HepG2 (cell line): ENCODE measurements around the gene SMARCB1. TPM values are rescaled to one million over a fixed set of nuclear protein-coding genes. Genes with fewer than 3 reads are reported as not detected.
A peak's percentile ranks its signal among the peaks of the same experiment; 100 is the strongest.

Experiments used
- CREM ChIP-seq, 2 experiments: sonication (generic) in 1 of 2; formaldehyde crosslinking in 1 of 2; IDR thresholded peaks; 2 replicates each; pipeline versions ENCODE4 v1.4.0 to v1.6.1; 2016 to 2020; ENCODE audit warnings: antibody characterized with exemption in 1 of 2, mild to moderate bottlenecking in 1 of 2, missing genetic modification reagents in 1 of 2
- DRAP1 ChIP-seq: IDR thresholded peaks from 2 replicates; pipeline ENCODE4 v1.6.1; 2016; ENCODE audit warnings: missing genetic modification reagents, missing compliant biosample characterization
- E2F2 ChIP-seq: sonication (generic); formaldehyde crosslinking; IDR thresholded peaks from 2 replicates; pipeline ENCODE4 v1.4.0; 2020; ENCODE audit warnings: missing genetic modification reagents, borderline replicate concordance
- IKZF4 ChIP-seq: sonication (generic); formaldehyde crosslinking; IDR thresholded peaks from 2 replicates; pipeline ENCODE4 v1.5.1; 2020; ENCODE audit warnings: borderline replicate concordance, mild to moderate bottlenecking, low read depth, missing genetic modification reagents; ENCODE audit errors: not compliant biosample characterization
- KLF16 ChIP-seq, 2 experiments: sonication (generic) in 1 of 2; formaldehyde crosslinking in 1 of 2; IDR thresholded peaks; 2 replicates each; pipeline versions ENCODE4 v1.6.1 to v1.8.0; 2016 to 2023; ENCODE audit warnings: missing genetic modification reagents in 2 of 2, missing compliant biosample characterization in 1 of 2
- NFYB ChIP-seq: sonication (generic); formaldehyde crosslinking; IDR thresholded peaks from 2 replicates; pipeline ENCODE4 v1.4.0; 2020; ENCODE audit warnings: missing genetic modification reagents
- NKX3-1 ChIP-seq: sonication (generic); formaldehyde crosslinking; IDR thresholded peaks from 2 replicates; pipeline ENCODE4 v1.5.0; 2020; ENCODE audit warnings: missing genetic modification reagents
- PRMT3 ChIP-seq: sonication (generic); formaldehyde crosslinking; IDR thresholded peaks from 2 replicates; pipeline ENCODE4 v1.8.1; 2022; ENCODE audit warnings: low read depth, mild to moderate bottlenecking, moderate library complexity, missing genetic modification reagents, borderline replicate concordance
- SKIL ChIP-seq: sonication (generic); formaldehyde crosslinking; IDR thresholded peaks from 2 replicates; pipeline ENCODE4 v1.8.0; 2022; ENCODE audit warnings: missing genetic modification reagents, mild to moderate bottlenecking, moderate library complexity, borderline replicate concordance
- TP53 ChIP-seq: sonication (generic); formaldehyde crosslinking; conservative IDR thresholded peaks from 2 replicates; pipeline ENCODE4 v1.4.0; 2020; ENCODE audit warnings: missing genetic modification reagents
- TSC22D2 ChIP-seq: sonication (generic); formaldehyde crosslinking; IDR thresholded peaks from 2 replicates; pipeline ENCODE4 v1.5.1; 2020; ENCODE audit warnings: missing genetic modification reagents, mild to moderate bottlenecking, borderline replicate concordance
- ZBTB26 ChIP-seq: IDR thresholded peaks from 2 replicates; pipeline ENCODE4 v1.6.1; 2016; ENCODE audit warnings: missing compliant biosample characterization, missing genetic modification reagents, borderline replicate concordance
- ZC3H4 ChIP-seq: sonication (generic); formaldehyde crosslinking; IDR thresholded peaks from 2 replicates; pipeline ENCODE4 v1.4.0; 2020; ENCODE audit warnings: missing genetic modification reagents, borderline replicate concordance
- ZFP41 ChIP-seq: sonication (generic); formaldehyde crosslinking; IDR thresholded peaks from 2 replicates; pipeline ENCODE4 v1.4.0; 2020; ENCODE audit warnings: mild to moderate bottlenecking, missing genetic modification reagents, borderline replicate concordance
- ZGPAT ChIP-seq: IDR thresholded peaks from 2 replicates; pipeline ENCODE4 v1.6.1; 2016; ENCODE audit warnings: mild to moderate bottlenecking
- ZNF253 ChIP-seq: sonication (generic); formaldehyde crosslinking; IDR thresholded peaks from 2 replicates; pipeline ENCODE4 v1.8.0; 2022; ENCODE audit warnings: mild to moderate bottlenecking, missing genetic modification reagents, borderline replicate concordance
- ZNF256 ChIP-seq: sonication (generic); formaldehyde crosslinking; conservative IDR thresholded peaks from 2 replicates; pipeline ENCODE4 v1.4.0; 2020; ENCODE audit warnings: missing genetic modification reagents
- ZNF773 ChIP-seq: sonication (generic); formaldehyde crosslinking; IDR thresholded peaks from 2 replicates; pipeline ENCODE4 v1.4.0; 2020; ENCODE audit warnings: missing genetic modification reagents, borderline replicate concordance
- ZNF780A ChIP-seq: sonication (generic); formaldehyde crosslinking; IDR thresholded peaks from 2 replicates; pipeline ENCODE4 v1.8.0; 2022; ENCODE audit warnings: mild to moderate bottlenecking, missing genetic modification reagents, moderate library complexity
- ZNF878 ChIP-seq: sonication (generic); formaldehyde crosslinking; IDR thresholded peaks from 2 replicates; pipeline ENCODE4 v1.8.1; 2023; ENCODE audit warnings: mild to moderate bottlenecking, missing genetic modification reagents, moderate library complexity
- ZSCAN25 ChIP-seq: sonication (generic); formaldehyde crosslinking; IDR thresholded peaks from 2 replicates; pipeline ENCODE4 v1.8.0; 2022; ENCODE audit warnings: mild to moderate bottlenecking, missing genetic modification reagents
- polyA plus RNA-seq, 8 experiments: library from polyadenylated mRNA; depleted of rRNA in 3 of 8; stranded (reverse) in 7 of 8; unstranded in 1 of 8; fragments of >200 nt; fragmentation: Illumina TruSeq in 4 of 8; extraction: Trizol in 4 of 8; gene quantifications; 2 replicates each; pipeline versions ENCODE4 v1.2.1 to v1.2.3, GENCODE V29; 2011 to 2016; ENCODE audit warnings: low read depth in 4 of 8, missing spikeins in 1 of 8, mixed read lengths in 1 of 8; ENCODE audit not compliant: insufficient read depth in 1 of 8
- total RNA-seq, 5 experiments: library from RNA; depleted of rRNA; stranded (reverse); fragments of >200 nt; fragmentation: Illumina TruSeq; extraction: Trizol; gene quantifications; 2 replicates each; pipeline ENCODE4 v1.2.3, GENCODE V29; 2016; ENCODE audit warnings: low read depth in 1 of 5

SMARCB1 gene
- total and polyA plus RNA-seq, 2 of the 13 experiments (the other 11 are each of a cell fraction or from before 2014, with no cell fraction given), result 74.0 to 166 TPM

GRCh38 chr22:23786752-23787599, at the start of gene SMARCB1 (continued):
- TF ChIP-seq IKZF4 (CRISPR knock-in tag) (no peak), ZNF878 (0 out of 2 replicates have a peak, but pooled peaks have one; percentile 20), ZNF780A (CRISPR knock-in tag) (no peak), TSC22D2 (CRISPR knock-in tag) (no peak), ZSCAN25 (CRISPR knock-in tag) (no peak), NFYB (no peak), ZNF773 (peak; percentile 69; the same call in 1 of the 2 replicates), E2F2 (CRISPR knock-in tag) (peak; percentile 50; the same call in 1 of the 2 replicates), ZNF256 (no peak), TP53 (CRISPR knock-in tag) (no peak), ZBTB26 (CRISPR knock-in tag) (no peak), ZGPAT (CRISPR knock-in tag) (peak; percentile 65; the same call in 1 of the 2 replicates), KLF16 (CRISPR knock-in tag; IDR thresholded peaks at IDR 0.05) (no peak), ZFP41 (no peak), SKIL (CRISPR knock-in tag) (no peak), ZC3H4 (CRISPR knock-in tag) (peak; percentile 55; the same call in 1 of the 2 replicates), CREM (IDR thresholded peaks at IDR 0.05) (no peak), CREM (CRISPR knock-in tag; IDR thresholded peaks at IDR 0.05) (no peak), ZNF253 (CRISPR knock-in tag) (no peak), DRAP1 (CRISPR knock-in tag) (peak; percentile 88), NKX3-1 (CRISPR knock-in tag) (0 out of 2 replicates have a peak, but pooled peaks have one; percentile 47), PRMT3 (CRISPR knock-in tag) (no peak)
